K562 (cell line): ENCODE measurements around the gene GPR42. TPM values are rescaled to one million over a fixed set of nuclear protein-coding genes. Genes with fewer than 3 reads are reported as not detected.
A peak's percentile ranks its signal among the peaks of the same experiment; 100 is the strongest.

Experiments
- ATF7 ChIP-seq: fragments of 450-650 bp; IDR thresholded peaks from 2 replicates; pipeline ENCODE4 v1.7.1; 2014; ENCODE audit warnings: mild to moderate bottlenecking, moderate library complexity
- CREM ChIP-seq: IDR thresholded peaks from 2 replicates; pipeline ENCODE4 v1.6.1; 2014; ENCODE audit warnings: antibody characterized with exemption, low read depth
- FOXJ3 ChIP-seq: sonication (generic); formaldehyde crosslinking; IDR thresholded peaks from 2 replicates; pipeline ENCODE4 v1.4.0; 2020; ENCODE audit warnings: mild to moderate bottlenecking, missing genetic modification reagents
- HMGN3 ChIP-seq: IDR thresholded peaks from 2 replicates; pipeline ENCODE4 v1.6.1; 2011; ENCODE audit warnings: borderline replicate concordance, low read depth, mild to moderate bottlenecking, mixed read lengths, low read length; ENCODE audit not compliant: insufficient read length; ENCODE audit errors: extremely low read depth
- KDM1A ChIP-seq, 2 experiments: fragments of 450-650 bp; IDR thresholded peaks; 2 replicates each; pipeline ENCODE4 v1.6.1; 2016; ENCODE audit warnings: mild to moderate bottlenecking in 2 of 2
- KLF10 ChIP-seq: fragments of 250-450 bp; sonication (Bioruptor Pico); IDR thresholded peaks from 2 replicates; pipeline ENCODE4 v1.6.1; 2021; ENCODE audit warnings: matching md5 sums
- L3MBTL2 ChIP-seq: fragments of 450-650 bp; IDR thresholded peaks from 2 replicates; pipeline ENCODE4 v1.6.1; 2016; ENCODE audit warnings: mild to moderate bottlenecking, moderate library complexity
- NCOA2 ChIP-seq, 2 experiments: fragments of 450-650 bp; IDR thresholded peaks; 2 replicates each; pipeline ENCODE4 v1.6.1; 2018; ENCODE audit warnings: mild to moderate bottlenecking in 2 of 2, moderate library complexity in 1 of 2; ENCODE audit not compliant: partially characterized antibody in 2 of 2
- NFYB ChIP-seq: IDR thresholded peaks from 2 replicates; pipeline ENCODE4 v1.6.1; 2011; ENCODE audit warnings: mild to moderate bottlenecking, moderate library complexity; ENCODE audit not compliant: insufficient read length; ENCODE audit errors: extremely low read depth
- RBM39 ChIP-seq: fragments of 200-400 bp; formaldehyde crosslinking; optimal IDR thresholded peaks from 2 replicates; pipeline ENCODE3; 2018; ENCODE audit warnings: low read depth, low read length
- SAFB2 ChIP-seq: fragments of 200-400 bp; formaldehyde crosslinking; IDR thresholded peaks from 2 replicates; pipeline ENCODE4 v1.6.1; 2018; ENCODE audit warnings: borderline replicate concordance, low read length, low read depth, moderate library complexity; ENCODE audit not compliant: severe bottlenecking
- SMARCB1 ChIP-seq: IDR thresholded peaks from 2 replicates; pipeline ENCODE4 v1.6.1; 2011; ENCODE audit warnings: improper control_type of control experiment, low read depth; ENCODE audit not compliant: insufficient read length
- SMC3 ChIP-seq: conservative IDR thresholded peaks from 2 replicates; pipeline ENCODE4 v1.6.1; 2011; ENCODE audit warnings: low read depth, low read length, improper control_type of control experiment; ENCODE audit not compliant: insufficient read depth
- TCF7L2 ChIP-seq: fragments of 150-350 bp; IDR thresholded peaks from 2 replicates; pipeline ENCODE4 v1.6.1; 2016; ENCODE audit warnings: low read depth, mild to moderate bottlenecking, low read length, moderate library complexity
- TGIF2 ChIP-seq: sonication (generic); formaldehyde crosslinking; IDR thresholded peaks from 2 replicates; pipeline ENCODE4 v1.8.1; 2022; ENCODE audit warnings: mild to moderate bottlenecking, missing genetic modification reagents, moderate library complexity
- TOE1 ChIP-seq, 2 experiments: fragments of 450-650 bp in 1 of 2; sonication (generic) in 1 of 2; formaldehyde crosslinking in 1 of 2; IDR thresholded peaks; 2 replicates each; pipeline versions ENCODE4 v1.7.1 to v1.8.0; 2016 to 2022; ENCODE audit warnings: borderline replicate concordance in 2 of 2, mild to moderate bottlenecking in 2 of 2, antibody characterized with exemption in 1 of 2, inconsistent platforms in 1 of 2, low read depth in 1 of 2, missing genetic modification reagents in 1 of 2, moderate library complexity in 1 of 2
- ZNF24 ChIP-seq: fragments of 450-650 bp; IDR thresholded peaks from 2 replicates; pipeline ENCODE4 v1.6.1; 2016
- ZNF445 ChIP-seq: fragments of 250-450 bp; sonication (Bioruptor Pico); IDR thresholded peaks from 2 replicates; pipeline ENCODE4 v1.4.0; 2020; ENCODE audit warnings: low read depth, mild to moderate bottlenecking, moderate library complexity
- ZNF583 ChIP-seq: fragments of 250-450 bp; sonication (Bioruptor Pico); IDR thresholded peaks from 2 replicates; pipeline ENCODE4 v1.4.0; 2020
- polyA plus RNA-seq, 8 experiments: library from polyadenylated mRNA; depleted of rRNA in 4 of 8; stranded (reverse) in 5 of 8; unstranded in 3 of 8; fragments of >200 nt; fragmentation: Nextera tagmentation in 2 of 8; fragmentation: Illumina TruSeq in 1 of 8; extraction: Ambion mirVana in 2 of 8; extraction: Trizol in 1 of 8; gene quantifications; 2 replicates each; pipeline versions ENCODE4 v1.2.1 to v1.2.3, GENCODE V29; 2011 to 2014; ENCODE audit warnings: inconsistent platforms in 1 of 8, missing spikeins in 1 of 8
- total RNA-seq, 7 experiments: library from RNA; depleted of rRNA in 6 of 7; stranded (reverse); fragments of >200 nt in 6 of 7; fragmentation: Illumina TruSeq in 2 of 7; extraction: Trizol in 2 of 7; gene quantifications; 2 replicates each; pipeline versions ENCODE4 v1.2.1 to v1.2.3, GENCODE V29; 2011 to 2021; ENCODE audit warnings: low replicate concordance in 1 of 7
- TF ChIP-seq, protein P1 (sequence below): sonication (generic); formaldehyde crosslinking; IDR thresholded peaks from 2 replicates; pipeline ENCODE4 v1.8.0; 2022; ENCODE audit warnings: mild to moderate bottlenecking, missing genetic modification reagents
- TF ChIP-seq, protein P2 (sequence below): fragments of 200-800 bp; sonication (Bioruptor generic); IDR thresholded peaks from 2 replicates; pipeline ENCODE4 v1.6.1; 2017; ENCODE audit warnings: missing genetic modification characterization, missing compliant biosample characterization

GPR42 gene
- total and polyA plus RNA-seq, 9 of the 15 experiments (the other 6 are each of a cell fraction or from before 2014, with no cell fraction given) = not detected

DNA sequence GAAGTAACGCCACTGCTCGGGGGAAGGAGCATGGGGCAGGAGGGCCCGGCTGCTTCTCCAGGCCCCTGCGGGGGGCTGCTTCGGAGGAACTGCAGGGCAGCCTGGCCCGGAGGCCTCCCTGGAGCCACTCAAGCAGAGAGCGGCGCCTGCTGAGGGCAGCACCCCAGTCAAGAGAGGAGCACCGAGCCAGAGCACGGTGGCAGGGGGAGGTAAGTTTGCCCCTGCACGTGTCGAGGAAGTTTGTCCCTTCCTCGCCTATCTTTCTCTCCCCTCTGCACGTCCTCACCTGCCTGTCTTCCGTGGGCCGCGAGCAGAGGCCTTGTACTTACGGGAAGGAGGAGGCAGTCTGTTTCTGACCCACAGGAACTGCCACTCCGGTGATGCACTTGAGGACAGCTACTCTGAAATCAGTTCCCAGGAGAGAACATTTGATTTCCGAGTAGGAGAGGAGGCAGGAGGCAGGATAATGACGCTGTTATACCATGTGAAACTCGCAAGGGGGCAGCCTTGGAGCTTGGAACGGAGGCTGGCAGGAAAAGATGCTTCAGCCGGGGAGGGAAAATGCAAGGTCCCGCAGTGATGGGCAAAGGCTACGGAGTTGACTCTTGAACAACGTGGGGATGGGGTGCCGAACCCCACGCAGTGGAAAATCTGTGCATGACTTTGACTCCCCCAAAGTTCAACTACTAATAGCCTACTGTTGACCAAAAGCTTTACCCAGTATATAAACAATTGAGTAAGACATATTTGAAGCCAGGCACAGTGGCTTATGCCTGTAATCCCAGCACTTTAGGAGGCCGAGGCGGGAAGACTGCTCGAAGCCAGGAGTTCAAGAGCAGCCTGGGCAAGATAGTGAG, 18.2 kb upstream of the GPR42 start (continued):
- TF ChIP-seq SAFB2 = no peak
- TF ChIP-seq L3MBTL2 = peak; percentile 45; the same call in 1 of the 2 replicates
- no peak for TF ChIP-seq TCF7L2
- TF ChIP-seq FOXJ3 (CRISPR knock-in tag) = no peak
- no peak for TF ChIP-seq SMARCB1
- 0 out of 2 replicates have a peak, but pooled peaks have one; percentile 10 for TF ChIP-seq ZNF24
- no peak for TF ChIP-seq HMGN3
- TF ChIP-seq TOE1 (IDR thresholded peaks at IDR 0.05; ENCODE audit: borderline replicate concordance) = no peak
- TF ChIP-seq TOE1 (CRISPR knock-in tag; IDR thresholded peaks at IDR 0.05; ENCODE audit: borderline replicate concordance, low read depth) = no peak
- no peak for TF ChIP-seq NCOA2 (IDR thresholded peaks at IDR 0.05; ENCODE audit: partially characterized antibody in 2 of 2)
- TF ChIP-seq, protein P1, sequence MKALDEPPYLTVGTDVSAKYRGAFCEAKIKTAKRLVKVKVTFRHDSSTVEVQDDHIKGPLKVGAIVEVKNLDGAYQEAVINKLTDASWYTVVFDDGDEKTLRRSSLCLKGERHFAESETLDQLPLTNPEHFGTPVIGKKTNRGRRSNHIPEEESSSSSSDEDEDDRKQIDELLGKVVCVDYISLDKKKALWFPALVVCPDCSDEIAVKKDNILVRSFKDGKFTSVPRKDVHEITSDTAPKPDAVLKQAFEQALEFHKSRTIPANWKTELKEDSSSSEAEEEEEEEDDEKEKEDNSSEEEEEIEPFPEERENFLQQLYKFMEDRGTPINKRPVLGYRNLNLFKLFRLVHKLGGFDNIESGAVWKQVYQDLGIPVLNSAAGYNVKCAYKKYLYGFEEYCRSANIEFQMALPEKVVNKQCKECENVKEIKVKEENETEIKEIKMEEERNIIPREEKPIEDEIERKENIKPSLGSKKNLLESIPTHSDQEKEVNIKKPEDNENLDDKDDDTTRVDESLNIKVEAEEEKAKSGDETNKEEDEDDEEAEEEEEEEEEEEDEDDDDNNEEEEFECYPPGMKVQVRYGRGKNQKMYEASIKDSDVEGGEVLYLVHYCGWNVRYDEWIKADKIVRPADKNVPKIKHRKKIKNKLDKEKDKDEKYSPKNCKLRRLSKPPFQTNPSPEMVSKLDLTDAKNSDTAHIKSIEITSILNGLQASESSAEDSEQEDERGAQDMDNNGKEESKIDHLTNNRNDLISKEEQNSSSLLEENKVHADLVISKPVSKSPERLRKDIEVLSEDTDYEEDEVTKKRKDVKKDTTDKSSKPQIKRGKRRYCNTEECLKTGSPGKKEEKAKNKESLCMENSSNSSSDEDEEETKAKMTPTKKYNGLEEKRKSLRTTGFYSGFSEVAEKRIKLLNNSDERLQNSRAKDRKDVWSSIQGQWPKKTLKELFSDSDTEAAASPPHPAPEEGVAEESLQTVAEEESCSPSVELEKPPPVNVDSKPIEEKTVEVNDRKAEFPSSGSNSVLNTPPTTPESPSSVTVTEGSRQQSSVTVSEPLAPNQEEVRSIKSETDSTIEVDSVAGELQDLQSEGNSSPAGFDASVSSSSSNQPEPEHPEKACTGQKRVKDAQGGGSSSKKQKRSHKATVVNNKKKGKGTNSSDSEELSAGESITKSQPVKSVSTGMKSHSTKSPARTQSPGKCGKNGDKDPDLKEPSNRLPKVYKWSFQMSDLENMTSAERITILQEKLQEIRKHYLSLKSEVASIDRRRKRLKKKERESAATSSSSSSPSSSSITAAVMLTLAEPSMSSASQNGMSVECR = no peak
- peak; percentile 77 to 82 for TF ChIP-seq KDM1A (IDR thresholded peaks at IDR 0.05)
- peak; percentile 33; the same call in 1 of the 2 replicates for TF ChIP-seq ATF7
- peak; percentile 98 for TF ChIP-seq SMC3
- TF ChIP-seq KLF10 (CRISPR knock-in tag) = no peak
- TF ChIP-seq RBM39 = peak; percentile 10
- peak; percentile 87 for TF ChIP-seq CREM
- TF ChIP-seq, protein P2, sequence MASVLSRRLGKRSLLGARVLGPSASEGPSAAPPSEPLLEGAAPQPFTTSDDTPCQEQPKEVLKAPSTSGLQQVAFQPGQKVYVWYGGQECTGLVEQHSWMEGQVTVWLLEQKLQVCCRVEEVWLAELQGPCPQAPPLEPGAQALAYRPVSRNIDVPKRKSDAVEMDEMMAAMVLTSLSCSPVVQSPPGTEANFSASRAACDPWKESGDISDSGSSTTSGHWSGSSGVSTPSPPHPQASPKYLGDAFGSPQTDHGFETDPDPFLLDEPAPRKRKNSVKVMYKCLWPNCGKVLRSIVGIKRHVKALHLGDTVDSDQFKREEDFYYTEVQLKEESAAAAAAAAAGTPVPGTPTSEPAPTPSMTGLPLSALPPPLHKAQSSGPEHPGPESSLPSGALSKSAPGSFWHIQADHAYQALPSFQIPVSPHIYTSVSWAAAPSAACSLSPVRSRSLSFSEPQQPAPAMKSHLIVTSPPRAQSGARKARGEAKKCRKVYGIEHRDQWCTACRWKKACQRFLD (CRISPR knock-in tag) = 0 out of 2 replicates have a peak, but pooled peaks have one; percentile 27
- TF ChIP-seq ZNF583 (CRISPR knock-in tag) = no peak
- TF ChIP-seq NFYB = no peak
- no peak for TF ChIP-seq TGIF2 (CRISPR knock-in tag)
- no peak for TF ChIP-seq ZNF445 (CRISPR knock-in tag)
